PC-9 (cell line): Measurements from ENCODE around the gene PLCG2. TPM values are rescaled to one million over a fixed set of nuclear protein-coding genes. Genes with fewer than 3 reads are reported as not detected.

Source experiments
- BruUV-seq: library from RNA; stranded (reverse); fragments of 400-500 nt; replicated peaks from 2 replicates; lab custom pipeline; 2021; lab: Mats Ljungman, UMichigan
- CTCF ChIA-PET: fragments of 300-600 bp; sonication (Branson Sonifier 250); formaldehyde crosslinking; loops from one replicate; lab custom pipeline; 2022; ENCODE audit warnings: antibody characterized with exemption; lab: Charles Lee
- POLR2A ChIA-PET: fragments of 300-600 bp; sonication (Branson Sonifier 250); formaldehyde crosslinking; loops from one replicate; lab custom pipeline; 2022; ENCODE audit warnings: antibody characterized with exemption; ENCODE audit not compliant: unreplicated experiment; lab: Charles Lee
- DNase-seq, 2 experiments: peaks; one replicate each; pipeline versions ENCODE4 v3.0.0 to v3.0.0-alpha.2; 2015 to 2022; ENCODE audit warnings: mixed read lengths in 1 of 2
- H2AFZ ChIP-seq: fragments of 200-600 bp; sonication (generic); 2 replicates; pipeline ENCODE4 v1.8.1; 2017; ENCODE audit warnings: antibody characterized with exemption
- H3F3A ChIP-seq: fragments of 200-600 bp; sonication (generic); 2 replicates; pipeline ENCODE4 v1.8.1; 2017; ENCODE audit warnings: antibody characterized with exemption, mild to moderate bottlenecking, low read depth; ENCODE audit not compliant: insufficient read depth
- H3K27ac ChIP-seq: fragments of 200-600 bp; sonication (generic); 2 replicates; pipeline ENCODE4 v1.6.1; 2016; ENCODE audit warnings: mixed run types
- H3K27me3 ChIP-seq: fragments of 200-600 bp; sonication (generic); 2 replicates; pipeline ENCODE4 v1.6.1; 2016; ENCODE audit warnings: low read depth, mixed run types; ENCODE audit not compliant: insufficient read depth
- H3K36me3 ChIP-seq: fragments of 200-600 bp; sonication (generic); 2 replicates; pipeline ENCODE4 v1.6.1; 2016; ENCODE audit warnings: low read depth, mixed run types
- H3K4me1 ChIP-seq: fragments of 200-600 bp; sonication (generic); replicated peaks from 2 replicates; pipeline ENCODE4 v1.6.1; 2016; ENCODE audit warnings: mixed run types; ENCODE audit not compliant: insufficient read depth
- H3K4me2 ChIP-seq: fragments of 200-600 bp; sonication (generic); 2 replicates; pipeline ENCODE4 v1.6.1; 2017; ENCODE audit warnings: mixed run types
- H3K4me3 ChIP-seq: fragments of 200-600 bp; sonication (generic); 2 replicates; pipeline ENCODE4 v1.6.1; 2016; ENCODE audit warnings: mixed run types
- H3K79me2 ChIP-seq: fragments of 200-600 bp; sonication (generic); 2 replicates; pipeline ENCODE4 v1.6.1; 2017; ENCODE audit warnings: low read depth, mixed run types
- H3K9me2 ChIP-seq: fragments of 200-600 bp; sonication (generic); 2 replicates; pipeline ENCODE4 v1.8.1; 2017; ENCODE audit warnings: mild to moderate bottlenecking; ENCODE audit not compliant: insufficient read depth
- H3K9me3 ChIP-seq: fragments of 200-600 bp; sonication (generic); 2 replicates; pipeline ENCODE4 v1.8.1; 2016; ENCODE audit warnings: low read depth; ENCODE audit not compliant: insufficient read depth
- H4K20me1 ChIP-seq: fragments of 200-600 bp; sonication (generic); 2 replicates; pipeline ENCODE4 v1.8.1; 2017; ENCODE audit not compliant: insufficient read depth
- EZH2 ChIP-seq: fragments of 200-600 bp; sonication (generic); IDR thresholded peaks from 2 replicates; pipeline ENCODE4 v1.8.0; 2017; ENCODE audit warnings: antibody characterized with exemption, low read depth
- intact Hi-C: fragments of 100-400 bp; cut with micrococcal nuclease; formaldehyde crosslinking; loops from one replicate; pipeline ENCODE4 v1.10.0; 2022; ENCODE audit not compliant: unreplicated experiment
- total RNA-seq: library from RNA; stranded (reverse); gene quantifications from 2 replicates; pipeline ENCODE4 v1.2.3, GENCODE V29; 2021
- TF ChIP-seq, protein P1 (sequence below): fragments of 200-600 bp; sonication (generic); conservative IDR thresholded peaks from 2 replicates; pipeline ENCODE4 v1.6.1; 2017; ENCODE audit warnings: mixed run types, antibody characterized with exemption, mild to moderate bottlenecking, moderate library complexity

Gene PLCG2
- total RNA-seq, 1 experiment from 2014 or later: 10.8 TPM

DNA sequence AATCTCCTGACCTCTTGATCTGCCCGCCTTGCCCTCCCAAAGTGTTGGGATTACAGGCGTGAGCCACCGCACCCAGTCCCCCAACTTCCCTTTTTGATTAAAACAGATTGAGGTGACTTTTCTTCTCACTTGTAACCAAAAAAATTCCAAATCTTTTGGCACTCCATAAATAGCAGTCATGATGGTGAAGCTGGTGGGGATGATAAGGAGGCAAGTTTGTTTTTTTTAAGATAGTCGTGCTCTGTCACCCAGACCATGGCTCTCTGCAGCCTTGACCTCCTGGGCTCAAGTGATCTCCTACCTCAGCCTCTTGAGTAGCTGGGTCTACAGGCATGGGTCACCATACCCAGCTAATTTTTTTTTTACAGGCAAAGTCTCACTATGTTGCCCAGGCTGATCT is 34.7 kb upstream of the PLCG2 start:
- H3K4me2 ChIP-seq: no peak overlapping the region
- no peak overlapping the region for H3K4me3 ChIP-seq
- H3K36me3 ChIP-seq: no peaks in the 10 kb centered on the region
- ChIA-PET CTCF (interaction anchor here (0.6 kb wide), 2 partner anchors 35 to 136 kb away, joined by 3 to 18 read pairs; no protein-coding TSS in a partner anchor), POLR2A (no interaction called here)
- H3F3A ChIP-seq: no peaks in the 10 kb centered on the region
- peaks cover 5% of the 10 kb centered on the region; the same call in 1 of the 2 replicates for H3K4me1 ChIP-seq
- no peaks in the 10 kb centered on the region for H3K27me3 ChIP-seq
- no peak overlapping the region for H2AFZ ChIP-seq
- intact Hi-C loops: no loop called here
- no peaks in the 10 kb centered on the region for H3K79me2 ChIP-seq
- H3K27ac ChIP-seq: no peak overlapping the region
- BruUV-seq: no TSS peak
- no peak for DNase-seq
- H3K9me2 ChIP-seq: no peaks in the 10 kb centered on the region
- no peaks in the 10 kb centered on the region for H4K20me1 ChIP-seq
- no peaks in the 10 kb centered on the region for H3K9me3 ChIP-seq
- no peak for TF ChIP-seq EZH2
- TF ChIP-seq, protein P1, sequence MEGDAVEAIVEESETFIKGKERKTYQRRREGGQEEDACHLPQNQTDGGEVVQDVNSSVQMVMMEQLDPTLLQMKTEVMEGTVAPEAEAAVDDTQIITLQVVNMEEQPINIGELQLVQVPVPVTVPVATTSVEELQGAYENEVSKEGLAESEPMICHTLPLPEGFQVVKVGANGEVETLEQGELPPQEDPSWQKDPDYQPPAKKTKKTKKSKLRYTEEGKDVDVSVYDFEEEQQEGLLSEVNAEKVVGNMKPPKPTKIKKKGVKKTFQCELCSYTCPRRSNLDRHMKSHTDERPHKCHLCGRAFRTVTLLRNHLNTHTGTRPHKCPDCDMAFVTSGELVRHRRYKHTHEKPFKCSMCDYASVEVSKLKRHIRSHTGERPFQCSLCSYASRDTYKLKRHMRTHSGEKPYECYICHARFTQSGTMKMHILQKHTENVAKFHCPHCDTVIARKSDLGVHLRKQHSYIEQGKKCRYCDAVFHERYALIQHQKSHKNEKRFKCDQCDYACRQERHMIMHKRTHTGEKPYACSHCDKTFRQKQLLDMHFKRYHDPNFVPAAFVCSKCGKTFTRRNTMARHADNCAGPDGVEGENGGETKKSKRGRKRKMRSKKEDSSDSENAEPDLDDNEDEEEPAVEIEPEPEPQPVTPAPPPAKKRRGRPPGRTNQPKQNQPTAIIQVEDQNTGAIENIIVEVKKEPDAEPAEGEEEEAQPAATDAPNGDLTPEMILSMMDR: no peak

DNA sequence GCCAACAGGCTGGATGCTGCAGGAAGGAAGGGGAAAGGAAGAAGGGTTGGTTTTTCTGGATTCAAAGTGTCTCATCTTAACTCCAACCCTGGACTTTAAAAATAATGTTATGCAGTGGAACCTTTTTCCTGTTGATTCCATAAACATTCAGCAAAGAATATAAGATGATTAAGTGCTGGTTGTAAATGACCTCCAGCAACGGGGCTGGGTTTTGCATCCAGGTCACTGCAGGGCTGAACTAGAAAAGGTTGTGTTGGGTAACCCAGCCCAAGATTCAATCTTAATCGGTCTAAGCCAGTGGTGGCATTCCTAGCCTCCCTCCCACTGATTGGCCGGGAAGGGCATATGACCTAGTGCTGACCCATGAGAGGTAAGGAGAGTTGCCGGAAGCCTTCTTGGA is 34.2 kb upstream of the PLCG2 start:
- Histone ChIP-seq H3K36me3 (no peaks in the 10 kb centered on the region), H3K4me3 (no peak overlapping the region), H3K79me2 (no peaks in the 10 kb centered on the region), H3K4me1 (peaks cover 5% of the 10 kb centered on the region; the same call in 1 of the 2 replicates), H3K27ac (no peak overlapping the region), H3F3A (no peaks in the 10 kb centered on the region), H3K27me3 (no peaks in the 10 kb centered on the region), H2AFZ (no peak overlapping the region), H3K9me2 (no peaks in the 10 kb centered on the region), H3K4me2 (no peak overlapping the region), H3K9me3 (no peaks in the 10 kb centered on the region), H4K20me1 (no peaks in the 10 kb centered on the region)
- no peak for DNase-seq
- TF ChIP-seq, protein P1: no peak
- no peak for TF ChIP-seq EZH2
- intact Hi-C loops: no loop called here
- CTCF ChIA-PET: interaction anchor here (0.6 kb wide), 1 partner anchor 135 kb away, joined by 3 read pairs; no protein-coding TSS in a partner anchor
- no TSS peak for BruUV-seq
- POLR2A ChIA-PET: no interaction called here

DNA sequence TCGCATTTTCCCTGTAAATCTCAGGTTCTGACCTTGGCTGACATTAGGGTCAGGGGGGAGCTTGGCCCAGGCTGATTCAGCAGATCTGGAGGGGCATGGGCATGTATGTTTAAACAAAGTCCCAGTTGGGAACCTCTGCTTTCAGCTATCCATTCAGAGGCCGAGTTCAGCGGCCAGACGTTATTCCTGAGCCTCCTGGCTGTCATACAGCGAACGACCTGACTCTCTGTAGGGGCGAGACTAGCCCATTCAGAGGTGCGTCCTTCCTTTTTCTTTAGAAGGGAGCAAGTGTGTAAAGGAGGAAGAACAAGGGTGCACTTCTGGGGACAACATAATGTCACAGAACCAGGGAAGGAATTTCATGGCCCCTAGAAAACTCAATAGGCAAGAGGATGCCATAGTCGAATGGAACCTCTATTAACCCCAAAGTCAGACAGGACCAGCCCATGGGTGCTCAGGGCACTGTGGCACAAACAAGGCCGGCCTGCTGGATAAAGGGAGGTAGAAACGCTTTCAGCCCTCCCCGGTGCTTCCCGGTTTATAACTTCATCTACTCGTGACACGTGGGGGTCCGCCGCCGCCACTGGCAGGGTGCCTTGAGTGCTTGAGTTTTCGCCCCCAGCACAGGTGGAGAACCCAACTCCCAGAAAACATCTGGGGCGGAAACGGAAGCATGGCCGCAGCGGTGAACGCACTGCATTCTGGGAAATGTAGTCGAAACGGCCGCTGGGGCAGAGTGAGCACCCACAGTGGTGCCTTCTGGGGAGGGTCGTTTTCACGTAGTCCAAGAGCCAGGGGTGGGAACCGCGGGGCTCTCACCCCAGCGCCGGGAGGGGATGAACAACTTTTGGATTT is 33.2 kb upstream of the PLCG2 start:
- H3K36me3 ChIP-seq: no peaks in the 10 kb centered on the region
- ChIA-PET CTCF (no interaction called here), POLR2A (interaction anchor here (0.5 kb wide), 1 partner anchor 67 kb away, joined by 7 read pairs; no protein-coding TSS in a partner anchor)
- H3K4me1 ChIP-seq: peaks cover 5% of the 10 kb centered on the region; the same call in 1 of the 2 replicates
- H4K20me1 ChIP-seq: no peaks in the 10 kb centered on the region
- H3K27me3 ChIP-seq: no peaks in the 10 kb centered on the region
- DNase-seq: peak; percentile 40 to 58
- no peak for TF ChIP-seq EZH2
- TF ChIP-seq, protein P1: no peak
- no peaks in the 10 kb centered on the region for H3F3A ChIP-seq
- no peaks in the 10 kb centered on the region for H3K9me3 ChIP-seq
- H3K4me2 ChIP-seq: peak overlapping the region; percentile 96
- no peaks in the 10 kb centered on the region for H3K79me2 ChIP-seq
- H3K27ac ChIP-seq: no peak overlapping the region
- H2AFZ ChIP-seq: peak overlapping the region; percentile 98
- TSS peak; percentile 87 for BruUV-seq
- H3K4me3 ChIP-seq: peak overlapping the region; percentile 77
- no peaks in the 10 kb centered on the region for H3K9me2 ChIP-seq
- intact Hi-C loops: no loop called here
